GM19372 (cell line): ENCODE measurements around the gene DCLK2.

Source experiments
- ATAC-seq: cut with Tn5 transposase; IDR thresholded peaks from one replicate; pipeline ENCODE4 v1.9.1; 2021; ENCODE audit warnings: mild to moderate bottlenecking, low read depth, moderate library complexity; ENCODE audit not compliant: unreplicated experiment

The DCLK2 gene

GRCh38 chr4:150068300-150068960 is 9.8 kb upstream of the DCLK2 start:
- ATAC-seq = no peak

- no peak for ATAC-seq
These were observed 8.9 kb upstream of the DCLK2 start for GRCh38 chr4:150069353-150069752.

GRCh38 chr4:150070464-150071170 is 7.6 kb upstream of the DCLK2 start:
- ATAC-seq = no peak

GRCh38 chr4:150072471-150072870 is 5.8 kb upstream of the DCLK2 start:
- no peak for ATAC-seq

GRCh38 chr4:150072906-150073714 is 5.1 kb upstream of the DCLK2 start:
- no peak for ATAC-seq

- ATAC-seq = no peak
These were observed 4.2 kb upstream of the DCLK2 start for GRCh38 chr4:150074064-150074463.

- ATAC-seq = peak; percentile 21
These were observed 385 bp downstream of the DCLK2 start for GRCh38 chr4:150078579-150079080.

- peak; percentile 44 for ATAC-seq
These were observed 886 bp downstream of the DCLK2 start for GRCh38 chr4:150079081-150079581.

- no peak for ATAC-seq
These were observed 2.1 kb downstream of the DCLK2 start for GRCh38 chr4:150080337-150080736.

- no peak for ATAC-seq
These were observed 2.6 kb downstream of the DCLK2 start for GRCh38 chr4:150080875-150081274.

- ATAC-seq = peak; percentile 50
These were observed 4.0 kb downstream of the DCLK2 start for GRCh38 chr4:150082241-150082640.

- no peak for ATAC-seq
These were observed 8.8 kb downstream of the DCLK2 start for GRCh38 chr4:150087006-150087405.

- no peak for ATAC-seq
These were observed 11.5 kb downstream of the DCLK2 start for GRCh38 chr4:150089732-150090131.

- ATAC-seq = no peak
These were observed 12.6 kb downstream of the DCLK2 start for GRCh38 chr4:150090836-150091235.

GRCh38 chr4:150094676-150095075 is 16.4 kb downstream of the DCLK2 start:
- no peak for ATAC-seq

GRCh38 chr4:150096625-150097024 is 18.4 kb downstream of the DCLK2 start:
- ATAC-seq = no peak

- ATAC-seq = no peak
These were observed 20.0 kb downstream of the DCLK2 start for GRCh38 chr4:150098214-150098613.

GRCh38 chr4:150104404-150105027 is 26.3 kb downstream of the DCLK2 start:
- ATAC-seq = no peak

- ATAC-seq = no peak
These were observed 28.6 kb downstream of the DCLK2 start for GRCh38 chr4:150106886-150107285.

GRCh38 chr4:150108691-150109090 is 30.4 kb downstream of the DCLK2 start:
- ATAC-seq = no peak

- ATAC-seq = no peak
These were observed 36.4 kb downstream of the DCLK2 start for GRCh38 chr4:150114641-150115040.
